Spleen (tissue), 11 donors: ENCODE measurements around the gene INO80. TPM values are rescaled to one million over a fixed set of nuclear protein-coding genes. Genes with fewer than 3 reads are reported as not detected.

Source experiments
- DNase-seq: peaks from one replicate; pipeline ENCODE4 v3.0.0-alpha.2; 2020
- H3K27ac ChIP-seq, 8 donors: fragments of 200-600 bp; sonication (generic) in 7 of 8; 1 replicate in 4 of 8; 2 replicates in 4 of 8; pipeline versions ENCODE4 v1.5.0 to v1.8.0; 2016 to 2021; ENCODE audit warnings: inconsistent platforms in 4 of 8, mild to moderate bottlenecking in 4 of 8, moderate library complexity in 1 of 8
- H3K27me3 ChIP-seq, 7 donors: fragments of 200-600 bp; sonication (generic) in 6 of 7; replicated peaks in 1 of 7; 1 replicate in 4 of 7; 2 replicates in 3 of 7; pipeline versions ENCODE4 v1.5.0 to v1.8.0; 2016 to 2021; ENCODE audit warnings: inconsistent platforms in 3 of 7, mild to moderate bottlenecking in 1 of 7
- H3K36me3 ChIP-seq, 6 donors: fragments of 200-600 bp; sonication (generic) in 5 of 6; 1 replicate in 4 of 6; 2 replicates in 2 of 6; pipeline versions ENCODE4 v1.5.0 to v1.8.0; 2016 to 2021; ENCODE audit warnings: inconsistent platforms in 2 of 6
- H3K4me1 ChIP-seq, 6 donors: fragments of 200-600 bp; sonication (generic) in 5 of 6; 1 replicate in 3 of 6; 2 replicates in 3 of 6; pipeline versions ENCODE4 v1.5.0 to v1.8.0; 2016 to 2021; ENCODE audit warnings: inconsistent platforms in 3 of 6
- H3K4me3 ChIP-seq, 8 donors: fragments of 200-600 bp; sonication (generic) in 7 of 8; 1 replicate in 4 of 8; 2 replicates in 4 of 8; pipeline versions ENCODE4 v1.5.0 to v1.8.0; 2016 to 2021; ENCODE audit warnings: inconsistent platforms in 4 of 8, mild to moderate bottlenecking in 4 of 8, moderate library complexity in 2 of 8
- H3K9me3 ChIP-seq, 8 donors: fragments of 200-600 bp; sonication (generic) in 7 of 8; 1 replicate in 4 of 8; 2 replicates in 4 of 8; pipeline versions ENCODE4 v1.5.0 to v1.8.0; 2016 to 2021; ENCODE audit warnings: inconsistent platforms in 4 of 8
- POLR2A ChIP-seq, 3 donors: fragments of 450-650 bp; IDR thresholded peaks; one replicate each; pipeline ENCODE4 v1.5.1; 2017; ENCODE audit warnings: antibody characterized with exemption in 3 of 3, mild to moderate bottlenecking in 1 of 3
- POLR2AphosphoS5 ChIP-seq, 3 donors: sonication (generic); formaldehyde crosslinking; IDR thresholded peaks; one replicate each; pipeline ENCODE4 v1.5.1; 2017; ENCODE audit warnings: antibody characterized with exemption in 3 of 3
- WGBS, 5 donors: extraction: QIAGEN DNeasy Blood & Tissue Kit in 3 of 5; methylation state at CpG; one replicate each; pipeline versions ENCODE4 v1.1.5 to v1.1.7; 2013 to 2018; 5-methylcytosine and 5-hydroxymethylcytosine counted together
- intact Hi-C: fragments of 100-400 bp; cut with DNase I; formaldehyde crosslinking; loops from one replicate; pipeline ENCODE4 v1.15.0; 2023; ENCODE audit warnings: low total_unique reads
- polyA plus RNA-seq, 3 donors: library from polyadenylated mRNA; stranded (reverse); fragments of 200-250 nt; gene quantifications; one replicate each; pipeline ENCODE4 v1.2.1, GENCODE V29; 2013
- total RNA-seq, 7 donors: library from RNA; depleted of rRNA in 3 of 7; stranded (reverse); fragments of >200 nt in 3 of 7; fragmentation: NEBNext Ultra II Directional in 4 of 7; extraction: Animal tissue kit (Norgen Biotek cat#: 25700) in 4 of 7; gene quantifications; one replicate each; pipeline versions ENCODE4 v1.1.0 to v1.2.1, GENCODE V29; 2016 to 2021
- TF ChIP-seq, protein P1 (sequence below), 11 experiments: fragments of 200-600 bp in 7 of 11; fragments of 450-650 bp in 4 of 11; sonication (generic) in 4 of 11; IDR thresholded peaks in 8 of 11; conservative IDR thresholded peaks in 3 of 11; 1 replicate in 7 of 11; 2 replicates in 4 of 11; pipeline versions ENCODE4 v1.4.0 to v1.8.0; 2016 to 2021; ENCODE audit warnings: antibody characterized with exemption in 11 of 11, inconsistent platforms in 4 of 11, mild to moderate bottlenecking in 1 of 11
- donor health status: healthy with polysubstance abuse.
- donor health status: DM: no; HTN: no; CAD: no; lungs with moderate emphysema.
- donor health status: DM: no; HTN: no; CAD: no.
- donor health status: Bipolar disorder and iron deficiency.
- donor health status: healthy.
- donor health status: DM: no; HTN: no; CAD: no.
- donor health status: DM: yes; HTN: yes; CAD: no.

INO80 gene
- total and polyA plus RNA-seq, 10 donors = 5.2 to 39.4 (median 25.9) TPM

DNA sequence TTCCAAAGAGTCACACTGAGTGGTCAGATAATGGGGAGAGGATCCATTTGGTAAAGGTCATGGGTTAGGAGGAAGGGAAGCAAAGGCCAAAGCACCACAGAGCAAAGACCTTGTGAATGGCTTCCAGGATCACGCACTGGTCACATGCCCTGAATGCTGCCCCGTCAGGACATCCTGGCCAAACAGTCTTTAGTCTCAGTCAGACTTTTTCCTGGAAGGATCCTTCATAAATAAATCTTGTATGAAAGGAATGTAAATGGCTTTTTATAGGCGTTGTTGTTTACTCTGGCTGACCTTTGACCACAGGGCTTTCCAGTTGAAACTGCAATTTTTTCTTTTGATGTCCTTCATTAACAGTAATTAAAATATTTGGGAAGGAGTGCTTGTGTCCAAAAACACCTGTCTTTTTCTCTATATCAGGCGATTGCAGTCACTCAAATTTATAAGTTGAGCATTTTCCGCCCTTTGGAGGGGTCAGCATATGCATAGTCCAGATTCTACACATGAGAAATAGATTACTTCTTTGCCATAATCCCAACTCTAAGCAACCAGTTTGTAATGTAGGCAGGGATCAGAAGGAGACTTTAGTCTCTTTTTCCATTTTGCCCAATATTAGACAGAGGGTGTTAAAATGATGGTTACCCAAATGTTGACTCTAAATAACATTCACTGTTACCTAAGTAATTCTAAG lies 114.4 kb downstream of the INO80 start:
- Histone ChIP-seq H3K27ac (peak overlapping the region in 7 of 8 donors; percentile 18 to 65 (median 52)), H3K4me1 (peaks cover 0 to 14% (median 2%) of the 10 kb centered on the region in 6 donors), H3K4me3 (no peak overlapping the region), H3K9me3 (no peaks in the 10 kb centered on the region), H3K27me3 (no peaks in the 10 kb centered on the region), H3K36me3 (peaks cover 3 to 98% (median 41%) of the 10 kb centered on the region in 6 donors)
- DNase-seq = no peak
- TF ChIP-seq, protein P1, sequence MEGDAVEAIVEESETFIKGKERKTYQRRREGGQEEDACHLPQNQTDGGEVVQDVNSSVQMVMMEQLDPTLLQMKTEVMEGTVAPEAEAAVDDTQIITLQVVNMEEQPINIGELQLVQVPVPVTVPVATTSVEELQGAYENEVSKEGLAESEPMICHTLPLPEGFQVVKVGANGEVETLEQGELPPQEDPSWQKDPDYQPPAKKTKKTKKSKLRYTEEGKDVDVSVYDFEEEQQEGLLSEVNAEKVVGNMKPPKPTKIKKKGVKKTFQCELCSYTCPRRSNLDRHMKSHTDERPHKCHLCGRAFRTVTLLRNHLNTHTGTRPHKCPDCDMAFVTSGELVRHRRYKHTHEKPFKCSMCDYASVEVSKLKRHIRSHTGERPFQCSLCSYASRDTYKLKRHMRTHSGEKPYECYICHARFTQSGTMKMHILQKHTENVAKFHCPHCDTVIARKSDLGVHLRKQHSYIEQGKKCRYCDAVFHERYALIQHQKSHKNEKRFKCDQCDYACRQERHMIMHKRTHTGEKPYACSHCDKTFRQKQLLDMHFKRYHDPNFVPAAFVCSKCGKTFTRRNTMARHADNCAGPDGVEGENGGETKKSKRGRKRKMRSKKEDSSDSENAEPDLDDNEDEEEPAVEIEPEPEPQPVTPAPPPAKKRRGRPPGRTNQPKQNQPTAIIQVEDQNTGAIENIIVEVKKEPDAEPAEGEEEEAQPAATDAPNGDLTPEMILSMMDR (IDR thresholded peaks at IDR 0.05 in 8 of 11, conservative IDR thresholded peaks at IDR 0.05 in 3 of 11) = no peak
- peak in 1 of 3 donors; percentile 62 for TF ChIP-seq POLR2AphosphoS5 (IDR thresholded peaks at IDR 0.05)
- TF ChIP-seq POLR2A (IDR thresholded peaks at IDR 0.05) = no peak
- WGBS, 5 donors = 71 to 79% (median 76%) methylated on average over 5 of the region's 5 CpGs
- intact Hi-C loops = no loop called here

DNA sequence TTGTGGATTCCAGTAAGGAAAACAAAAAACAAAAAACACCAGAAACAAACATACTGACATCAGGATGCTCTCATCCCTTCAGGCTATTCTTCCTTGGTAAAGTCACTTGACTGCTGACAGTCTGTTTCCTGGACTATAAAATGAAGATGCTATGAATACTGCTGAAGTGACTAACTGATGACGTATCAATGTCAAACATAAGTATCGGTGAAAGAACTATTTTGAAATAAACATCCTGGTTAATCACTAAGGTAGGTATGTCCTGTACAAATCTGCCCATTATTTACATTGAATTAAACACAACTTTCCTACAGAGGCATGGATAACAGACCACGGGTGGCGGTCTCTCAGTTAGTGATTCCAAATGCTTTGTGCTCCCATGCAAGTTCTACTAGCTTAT lies 116.9 kb downstream of the INO80 start:
- Histone ChIP-seq H3K27me3 (no peaks in the 10 kb centered on the region), H3K4me3 (no peak overlapping the region), H3K27ac (no peak overlapping the region), H3K4me1 (peaks cover 0 to 14% (median 2%) of the 10 kb centered on the region in 6 donors), H3K36me3 (peaks cover 3 to 100% (median 51%) of the 10 kb centered on the region in 6 donors), H3K9me3 (no peaks in the 10 kb centered on the region)
- WGBS, 5 donors = 94 to 98% (median 96%) methylated on average over 4 of the region's 4 CpGs
- intact Hi-C loops = no loop called here
- TF ChIP-seq POLR2A (IDR thresholded peaks at IDR 0.05) = no peak
- TF ChIP-seq, protein P1 (IDR thresholded peaks at IDR 0.05 in 8 of 11, conservative IDR thresholded peaks at IDR 0.05 in 3 of 11) = no peak
- no peak for TF ChIP-seq POLR2AphosphoS5 (IDR thresholded peaks at IDR 0.05)
- DNase-seq = no peak

DNA sequence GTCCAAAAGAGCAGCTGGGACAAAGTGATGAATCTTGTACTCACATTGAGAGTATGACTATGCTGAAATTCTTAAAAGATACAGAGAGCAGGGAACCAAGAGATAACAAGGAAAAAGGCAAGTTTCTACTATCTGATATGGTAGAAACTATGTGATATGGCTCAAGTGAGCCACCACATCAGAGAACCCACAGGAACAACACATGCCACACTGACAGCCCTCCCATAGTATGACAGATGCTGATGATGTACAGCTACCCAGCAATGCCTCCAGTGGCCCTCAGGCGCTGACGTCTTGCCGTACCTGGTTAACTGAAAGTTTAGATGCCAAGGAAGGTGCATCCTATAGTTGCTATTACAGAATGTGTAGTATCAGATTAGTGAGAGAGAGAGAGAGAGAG lies 120.4 kb downstream of the INO80 start:
- Histone ChIP-seq H3K4me3 (no peak overlapping the region), H3K36me3 (peaks cover 3 to 100% (median 58%) of the 10 kb centered on the region in 6 donors), H3K9me3 (no peaks in the 10 kb centered on the region), H3K27ac (no peak overlapping the region), H3K27me3 (no peaks in the 10 kb centered on the region), H3K4me1 (peaks cover 0 to 19% (median 0%) of the 10 kb centered on the region in 6 donors)
- no peak for DNase-seq
- 91 to 99% (median 95%) methylated on average over 3 of the region's 3 CpGs for WGBS, 5 donors
- intact Hi-C loops = no loop called here
- TF ChIP-seq, protein P1 (IDR thresholded peaks at IDR 0.05 in 8 of 11, conservative IDR thresholded peaks at IDR 0.05 in 3 of 11) = no peak
- no peak for TF ChIP-seq POLR2A (IDR thresholded peaks at IDR 0.05)
- no peak for TF ChIP-seq POLR2AphosphoS5 (IDR thresholded peaks at IDR 0.05)

DNA sequence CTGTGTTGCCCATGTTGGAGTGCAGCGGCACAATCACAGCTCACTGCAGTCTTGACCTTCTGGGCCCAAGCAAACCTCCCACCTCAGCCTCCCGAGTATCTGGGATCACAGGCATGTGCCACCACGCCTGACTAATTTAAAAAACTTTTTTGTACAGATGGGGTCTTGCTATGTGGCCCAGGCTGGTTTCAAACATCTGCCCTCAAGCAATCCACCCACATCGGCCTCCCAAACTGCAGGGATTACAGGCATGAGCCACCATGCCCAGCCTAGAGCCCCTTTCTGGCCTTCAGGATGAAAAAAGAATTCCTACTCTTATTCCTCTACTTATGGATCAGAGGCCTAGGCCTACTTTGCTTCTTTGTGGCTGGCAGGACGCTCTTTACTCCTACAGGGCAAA lies 123.3 kb downstream of the INO80 start:
- Histone ChIP-seq H3K27me3 (no peaks in the 10 kb centered on the region), H3K27ac (peak overlapping the region in 5 of 8 donors; percentile 0 to 40 (median 36)), H3K36me3 (peaks cover 3 to 99% (median 52%) of the 10 kb centered on the region in 6 donors), H3K9me3 (no peaks in the 10 kb centered on the region), H3K4me1 (peaks cover 0 to 19% (median 0%) of the 10 kb centered on the region in 6 donors), H3K4me3 (no peak overlapping the region)
- TF ChIP-seq, protein P1 (IDR thresholded peaks at IDR 0.05 in 8 of 11, conservative IDR thresholded peaks at IDR 0.05 in 3 of 11) = no peak
- no peak for TF ChIP-seq POLR2A (IDR thresholded peaks at IDR 0.05)
- TF ChIP-seq POLR2AphosphoS5 (IDR thresholded peaks at IDR 0.05) = no peak
- intact Hi-C loops = no loop called here
- no peak for DNase-seq
- 78 to 94% (median 88%) methylated on average over 5 of the region's 5 CpGs for WGBS, 5 donors
